ENCODE data around the gene CMTM8. TPM values are rescaled to one million over a fixed set of nuclear protein-coding genes. Genes with fewer than 3 reads are reported as not detected.

Gene CMTM8
- total and polyA plus RNA-seq, 2 of the 8 experiments (the other 6 are each of a cell fraction or from before 2014, with no cell fraction given): 10.5 to 22.4 TPM

GRCh38 chr3:32194653-32195052 is 43.8 kb upstream of the CMTM8 start:
- Histone ChIP-seq H4K8ac (ENCODE audit: extremely low read depth, insufficient read depth, low read length) (no peak overlapping the region), H2AK5ac (ENCODE audit: low read depth, low read length) (no peak overlapping the region), H2BK20ac (ENCODE audit: low read length) (0 out of 2 replicates have a peak overlapping the region, but pooled peaks have one; percentile 43), H3K56ac (replicated peaks; ENCODE audit: insufficient read length, low read depth, low read length) (no peak overlapping the region), H3K23me2 (ENCODE audit: low read depth, low read length) (no peaks in the 10 kb centered on the region), H2BK120ac (replicated peaks; ENCODE audit: low read depth, low read length) (no peak overlapping the region), H3K27ac (ENCODE audit: low read depth, low read length) (no peak overlapping the region), H2BK12ac (ENCODE audit: low read depth, low read length) (no peak overlapping the region), H3K4me2 (ENCODE audit: insufficient read depth in 1 of 2, low read depth in 2 of 2, low read length in 2 of 2) (no peak overlapping the region), H3K9ac (replicated peaks in 1 of 4; ENCODE audit: extremely low read depth in 1 of 4, low read depth in 3 of 4, low read length in 3 of 4) (no peak overlapping the region), H3K4me3 (ENCODE audit: extremely low read depth in 1 of 4, insufficient read depth in 2 of 4, low read depth in 3 of 4, low read length in 4 of 4) (no peak overlapping the region), H2BK5ac (ENCODE audit: low read depth, low read length) (no peak overlapping the region), H3K36me3 (ENCODE audit: control insufficient read depth in 2 of 4, insufficient read depth in 4 of 4, low read length in 3 of 4) (no peaks in the 10 kb centered on the region), H3K27me3 (replicated peaks in 1 of 4; ENCODE audit: control insufficient read depth in 3 of 4, extremely low read depth in 1 of 4, insufficient read depth in 3 of 4, low read length in 3 of 4) (no peaks in the 10 kb centered on the region), H3K79me1 (ENCODE audit: low read depth, low read length) (no peaks in the 10 kb centered on the region), H3K4ac (replicated peaks; ENCODE audit: insufficient read length, low read depth, low read length) (no peak overlapping the region), H2BK15ac (ENCODE audit: low read length) (no peak overlapping the region), H3K79me2 (ENCODE audit: control insufficient read depth in 1 of 2, insufficient read depth in 2 of 2, low read length in 2 of 2) (no peaks in the 10 kb centered on the region), H4K5ac (ENCODE audit: insufficient read length, low read depth, low read length) (no peak overlapping the region), H3K9me3 (ENCODE audit: insufficient read depth in 2 of 2, low read depth in 1 of 2, low read length in 1 of 2) (no peaks in the 10 kb centered on the region), H3K23ac (ENCODE audit: insufficient read length) (no peak overlapping the region), H3K14ac (ENCODE audit: insufficient read length) (no peak overlapping the region), H2AFZ (ENCODE audit: low read length) (peak overlapping the region; percentile 80; the same call in 1 of the 2 replicates), H3K18ac (ENCODE audit: extremely low read depth, low read length) (no peak overlapping the region), H4K20me1 (replicated peaks in 1 of 2; ENCODE audit: control insufficient read depth in 1 of 2, insufficient read depth in 2 of 2, low read length in 2 of 2) (no peaks in the 10 kb centered on the region), H4K91ac (replicated peaks; ENCODE audit: insufficient read length, low read length) (no peak overlapping the region), H3K4me1 (replicated peaks in 1 of 4; ENCODE audit: control insufficient read depth in 3 of 4, insufficient read depth in 4 of 4, low read length in 3 of 4) (no peaks in the 10 kb centered on the region; a peak in 1 of 7 replicates)
- ChIA-PET CTCF (ENCODE audit: partially characterized antibody) (no interaction called here), POLR2A (ENCODE audit: partially characterized antibody) (no interaction called here)
- WGBS, 2 experiments (ENCODE audit: extremely low coverage in 1 of 2, insufficient coverage in 1 of 2, insufficient read length in 1 of 2, insufficient replicate concordance in 2 of 2, low coverage in 1 of 2, low lambda C conversion rate in 2 of 2, missing lambda C conversion rate in 1 of 2): 93% methylated on average over 1 of the region's 1 CpG; no CpG with 5 or more reads in 1 of the 2 experiments
- FAIRE-seq: no peak
- no peak for DNase-seq (ENCODE audit: low read depth in 1 of 2, low spot score in 2 of 2)
- TF ChIP-seq CBX5 (IDR thresholded peaks at IDR 0.05; ENCODE audit: low read depth, low read length): no peak
- no peak for TF ChIP-seq ATF2 (IDR thresholded peaks at IDR 0.05; ENCODE audit: low read length)
- no peak for TF ChIP-seq SIX5 (IDR thresholded peaks at IDR 0.05; ENCODE audit: low read depth, low read length)
- TF ChIP-seq SP4 (IDR thresholded peaks at IDR 0.05; ENCODE audit: low read length): no peak
- TF ChIP-seq BCL11A (IDR thresholded peaks at IDR 0.05; ENCODE audit: low read depth in 2 of 2, low read length in 2 of 2): no peak
- TF ChIP-seq NANOG (IDR thresholded peaks at IDR 0.05; ENCODE audit: insufficient read depth, low read depth, low read length, poor library complexity, severe bottlenecking): no peak
- TF ChIP-seq ASH2L (IDR thresholded peaks at IDR 0.05; ENCODE audit: low read length): no peak
- TF ChIP-seq E2F6 (IDR thresholded peaks at IDR 0.05): no peak
- no peak for TF ChIP-seq YY1 (IDR thresholded peaks at IDR 0.05; ENCODE audit: low read depth, low read length)
- no peak for TF ChIP-seq CTBP2 (IDR thresholded peaks at IDR 0.05; ENCODE audit: borderline replicate concordance, insufficient read depth, insufficient read length, low read length)
- no peak for TF ChIP-seq RBBP5 (IDR thresholded peaks at IDR 0.05; ENCODE audit: borderline replicate concordance, low read depth, low read length)
- TF ChIP-seq TEAD4 (IDR thresholded peaks at IDR 0.05; ENCODE audit: low read depth, low read length): no peak
